ENCODE data around the gene RAB3D. TPM values are rescaled to one million over a fixed set of nuclear protein-coding genes. Genes with fewer than 3 reads are reported as not detected.
A peak's percentile ranks its signal among the peaks of the same experiment; 100 is the strongest.

The RAB3D gene
- total RNA-seq, 1 donor from 2014 or later, result 6.2 TPM

DNA sequence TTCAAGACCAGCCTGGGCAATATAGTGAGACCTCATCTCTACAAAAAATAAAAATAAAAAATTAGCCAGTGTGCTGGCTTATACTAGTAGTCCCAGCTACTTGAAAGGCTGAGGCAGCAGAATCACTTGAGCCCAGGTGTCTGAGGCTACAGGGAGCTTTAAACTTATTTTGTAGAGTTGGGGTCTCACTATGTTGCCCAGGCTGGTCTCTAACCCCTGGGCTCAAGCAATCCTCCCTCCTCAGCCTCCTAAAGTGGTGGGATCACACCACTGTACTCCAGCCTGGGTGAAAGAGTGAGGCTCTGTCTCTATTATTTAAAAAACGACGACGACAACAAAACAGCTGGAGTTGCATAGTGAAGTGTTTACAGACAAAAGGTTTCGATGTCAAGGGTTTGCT is 8.0 kb downstream of the RAB3D start:
- H3K36me3 Mint-ChIP-seq (ENCODE audit: low read depth), result peaks cover 46% of the 10 kb centered on the region

GRCh38 chr19:11330127-11330526 is 9.3 kb downstream of the RAB3D start:
- DNase-seq (no peak), ATAC-seq (ENCODE audit: low read depth) (no peak)
- intact Hi-C loops (cut with micrococcal nuclease), result no loop called here
- Mint-ChIP-seq H3K4me3 (no peak overlapping the region), H3K27me3 (no peaks in the 10 kb centered on the region), H3K9me3 (no peaks in the 10 kb centered on the region), H3K4me1 (no peaks in the 10 kb centered on the region), H3K36me3 (ENCODE audit: low read depth) (peaks cover 33% of the 10 kb centered on the region), H3K27ac (no peak overlapping the region)
- CTCF ChIA-PET, result no interaction called here
- TF ChIP-seq CTCF (IDR thresholded peaks at IDR 0.05), result no peak
- POLR2A ChIA-PET, result no interaction called here

More for the DNA sequence above, 8.0 kb downstream of the RAB3D start:
- POLR2A ChIA-PET, result interaction anchor here (0.6 to 0.7 kb wide), 2 partner anchors 15 to 90 kb away, joined by 3 read pairs; partner anchors contain the start of genes CCDC159 and TMEM205
- no peak for TF ChIP-seq CTCF (IDR thresholded peaks at IDR 0.05)
- Mint-ChIP-seq H3K27ac (no peak overlapping the region), H3K9me3 (no peaks in the 10 kb centered on the region), H3K4me1 (no peaks in the 10 kb centered on the region), H3K27me3 (no peaks in the 10 kb centered on the region), H3K4me3 (no peak overlapping the region)
- intact Hi-C loops (cut with micrococcal nuclease), result no loop called here
- CTCF ChIA-PET, result interaction anchor here (1.4 kb wide), 1 partner anchor 51 kb away, joined by 3 read pairs; no protein-coding TSS in a partner anchor
- DNase-seq, result no peak
- no peak for ATAC-seq (ENCODE audit: low read depth)

GRCh38 chr19:11325544-11325943 is 13.9 kb downstream of the RAB3D start:
- POLR2A ChIA-PET, result interaction anchor here (0.7 to 1.3 kb wide), 2 partner anchors 14 to 49 kb away, joined by 5 to 6 read pairs; partner anchors contain the start of genes RAB3D and SWSAP1

DNA sequence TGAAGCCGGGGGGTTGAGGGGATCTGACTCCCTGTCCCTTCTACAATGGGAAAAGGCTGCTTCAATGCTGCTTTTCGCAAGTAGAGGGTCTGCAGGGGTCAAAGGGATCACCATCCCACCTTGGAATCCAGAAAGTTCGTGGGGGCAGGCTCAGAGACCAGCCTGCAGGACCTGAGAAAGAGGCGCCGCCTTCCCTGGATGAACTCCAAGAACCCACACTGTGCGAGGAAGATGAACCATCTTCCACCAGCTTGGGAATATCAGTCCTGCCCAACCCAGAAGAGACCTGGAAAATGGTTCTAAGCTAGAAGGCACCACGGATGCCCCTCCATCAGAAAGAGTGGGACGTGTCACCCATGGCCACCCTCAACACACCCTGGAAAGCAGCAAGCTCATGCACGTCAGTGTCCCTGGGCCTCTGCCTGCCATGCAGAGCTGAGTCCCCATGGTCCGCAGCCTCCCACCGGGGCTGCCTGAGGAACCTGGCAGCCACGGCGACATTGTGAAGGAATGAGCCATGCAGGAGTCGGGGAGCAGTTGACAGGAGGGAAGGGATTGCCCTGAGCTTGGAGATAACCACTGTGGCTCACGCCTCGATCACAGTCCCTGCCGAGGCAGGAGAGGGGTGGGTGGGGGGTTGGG is 14.6 kb downstream of the RAB3D start:
- H3K4me3 Mint-ChIP-seq, result no peak overlapping the region

More at GRCh38 chr19:11325544-11325943, 13.9 kb downstream of the RAB3D start:
- ATAC-seq (ENCODE audit: low read depth), result no peak
- Mint-ChIP-seq H3K4me1 (peaks cover 42% of the 10 kb centered on the region), H3K27me3 (no peaks in the 10 kb centered on the region), H3K27ac (no peak overlapping the region), H3K9me3 (no peaks in the 10 kb centered on the region), H3K36me3 (ENCODE audit: low read depth) (peaks cover 13% of the 10 kb centered on the region), H3K4me3 (no peak overlapping the region)
- no peak for TF ChIP-seq CTCF (IDR thresholded peaks at IDR 0.05)
- no peak for DNase-seq
- intact Hi-C loops (cut with micrococcal nuclease), result no loop called here
- CTCF ChIA-PET, result interaction anchor here (1.4 kb wide), 2 partner anchors 32 to 55 kb away, joined by 3 to 4 read pairs; no protein-coding TSS in a partner anchor

More for the DNA sequence above, 14.6 kb downstream of the RAB3D start:
- intact Hi-C loops (cut with micrococcal nuclease), result no loop called here
- ChIA-PET CTCF (interaction anchor here (1.4 kb wide), 2 partner anchors 31 to 56 kb away, joined by 3 to 4 read pairs; no protein-coding TSS in a partner anchor), POLR2A (interaction anchor here (0.8 to 2.1 kb wide), 4 partner anchors 15 to 110 kb away, joined by 6 to 15 read pairs (median 6); partner anchors contain the start of genes ODAD3, PRKCSH, RAB3D and SWSAP1)
- Mint-ChIP-seq H3K36me3 (ENCODE audit: low read depth) (peaks cover 8% of the 10 kb centered on the region), H3K27ac (peak overlapping the region; percentile 76), H3K4me1 (peaks cover 45% of the 10 kb centered on the region), H3K9me3 (no peaks in the 10 kb centered on the region), H3K27me3 (no peaks in the 10 kb centered on the region)
- no peak for ATAC-seq (ENCODE audit: low read depth)
- no peak for DNase-seq
- TF ChIP-seq CTCF (IDR thresholded peaks at IDR 0.05), result no peak
